ENCODE measurements around the gene ZNF594.

- no peak for TF ChIP-seq ESRRG (CRISPR knock-in tag; IDR thresholded peaks at IDR 0.05)
- TF ChIP-seq PATZ1 (CRISPR knock-in tag; IDR thresholded peaks at IDR 0.05; ENCODE audit: borderline replicate concordance), result no peak
- no peak for TF ChIP-seq ARNTL (CRISPR knock-in tag; IDR thresholded peaks at IDR 0.05; ENCODE audit: borderline replicate concordance, low read depth)
- TF ChIP-seq ZC3H10 (CRISPR knock-in tag; IDR thresholded peaks at IDR 0.05), result no peak
- TF ChIP-seq ZFP3 (CRISPR knock-in tag; IDR thresholded peaks at IDR 0.05), result no peak
- TF ChIP-seq CSDC2 (CRISPR knock-in tag; IDR thresholded peaks at IDR 0.05), result no peak
- no peak for TF ChIP-seq ZNF565 (CRISPR knock-in tag; conservative IDR thresholded peaks at IDR 0.05; ENCODE audit: low read depth)
- TF ChIP-seq ZNF8 (CRISPR knock-in tag; IDR thresholded peaks at IDR 0.05), result no peak
- no peak for TF ChIP-seq ISL1 (CRISPR knock-in tag; IDR thresholded peaks at IDR 0.05)
Measured at GRCh38 chr17:5211458-5211857, 19.8 kb upstream of the ZNF594 start.
